ENCODE results near the gene VPS37C.
A peak's percentile ranks its signal among the peaks of the same experiment; 100 is the strongest.
"Not testable (repeated sequence)": the region's sequence is repeated elsewhere in the genome, so short reads cannot be mapped to it uniquely, and the experiment has no call there.

Gene VPS37C

GRCh38 chr11:61161190-61162091 is at the start of gene VPS37C:
Gene VPS37C, minus strand, starts transcription at chr11:61161426. Its CDS starts 22,597 bp downstream, at chr11:61138829.
- peak; percentile 88 for DNase-seq

- not testable (repeated sequence) for DNase-seq
Measured at GRCh38 chr11:61210629-61211028, 49.4 kb upstream of the VPS37C start.

- DNase-seq, result not testable (repeated sequence)
Measured at GRCh38 chr11:61207636-61208310, 46.5 kb upstream of the VPS37C start.

- not testable (repeated sequence) for DNase-seq
Measured at GRCh38 chr11:61204502-61205059, 43.4 kb upstream of the VPS37C start.

GRCh38 chr11:61203873-61204272 is 42.6 kb upstream of the VPS37C start:
- DNase-seq, result not testable (repeated sequence)

GRCh38 chr11:61202950-61203746 is 41.9 kb upstream of the VPS37C start, which contains the start of gene PGA3:
Gene PGA3, plus strand, starts transcription at chr11:61203515. Its CDS starts 50 bp downstream, at chr11:61203565.
- not testable (repeated sequence) for DNase-seq

- no peak for DNase-seq
Measured at GRCh38 chr11:61201476-61201875, 40.2 kb upstream of the VPS37C start.

GRCh38 chr11:61198948-61199523 is 37.8 kb upstream of the VPS37C start:
- no peak for DNase-seq

- no peak for DNase-seq
Measured at GRCh38 chr11:61198361-61198760, 37.1 kb upstream of the VPS37C start.

GRCh38 chr11:61195719-61196118 is 34.5 kb upstream of the VPS37C start:
- no peak for DNase-seq

GRCh38 chr11:61194981-61195695 is 33.9 kb upstream of the VPS37C start:
- DNase-seq, result no peak

- DNase-seq, result no peak
Measured at GRCh38 chr11:61194169-61194671, 33.0 kb upstream of the VPS37C start.

- DNase-seq, result no peak
Measured at GRCh38 chr11:61193596-61193995, 32.4 kb upstream of the VPS37C start.

- DNase-seq, result no peak
Measured at GRCh38 chr11:61189933-61190332, 28.7 kb upstream of the VPS37C start.

- DNase-seq, result peak; percentile 73
Measured at GRCh38 chr11:61187505-61188130, 26.4 kb upstream of the VPS37C start.

- no peak for DNase-seq
Measured at GRCh38 chr11:61186504-61186903, 25.3 kb upstream of the VPS37C start.

GRCh38 chr11:61183645-61184044 is 22.4 kb upstream of the VPS37C start:
- DNase-seq, result no peak

- DNase-seq, result no peak
Measured at GRCh38 chr11:61181489-61181888, 20.3 kb upstream of the VPS37C start.

- DNase-seq, result not testable (repeated sequence)
Measured at GRCh38 chr11:61180205-61180604, 19.0 kb upstream of the VPS37C start.

- DNase-seq, result no peak
Measured at GRCh38 chr11:61176446-61176845, 15.2 kb upstream of the VPS37C start.

- no peak for DNase-seq
Measured at GRCh38 chr11:61174949-61175348, 13.7 kb upstream of the VPS37C start.
